Activated B cell treated with CpG ODN at 0.5 μM for 24 hours (primary cell): ENCODE measurements around the gene ZNF275. TPM values are rescaled to one million over a fixed set of nuclear protein-coding genes. Genes with fewer than 3 reads are reported as not detected.

Experiments
- ATAC-seq: fragments of 200-7000 bp; cut with Tn5 transposase; one replicate; pipeline ENCODE4 v1.10.0; 2021; ENCODE audit warnings: low read depth, mild to moderate bottlenecking, moderate library complexity
- CTCF ChIA-PET: fragments of 350-600 bp; sonication (Branson Sonifier 250); formaldehyde crosslinking; loops from one replicate; lab custom pipeline; 2021; ENCODE audit warnings: antibody characterized with exemption; lab: Charles Lee
- POLR2A ChIA-PET: fragments of 350-600 bp; sonication (Branson Sonifier 250); formaldehyde crosslinking; loops from one replicate; lab custom pipeline; 2021; ENCODE audit warnings: antibody characterized with exemption; lab: Charles Lee
- DNase-seq: peaks from one replicate; pipeline ENCODE4 v3.0.0; 2022
- H3K27ac Mint-ChIP-seq: one replicate; pipeline ENCODE4 v1.8.0; 2020; ENCODE audit warnings: mixed read lengths
- H3K27me3 Mint-ChIP-seq: one replicate; pipeline ENCODE4 v1.8.0; 2021; ENCODE audit warnings: mixed read lengths
- H3K36me3 Mint-ChIP-seq: one replicate; pipeline ENCODE4 v1.8.0; 2021; ENCODE audit warnings: low read depth, mixed read lengths
- H3K4me1 Mint-ChIP-seq: one replicate; pipeline ENCODE4 v1.8.0; 2021; ENCODE audit warnings: mixed read lengths
- H3K4me3 Mint-ChIP-seq: one replicate; pipeline ENCODE4 v1.8.0; 2020; ENCODE audit warnings: mild to moderate bottlenecking, mixed read lengths
- H3K9me3 Mint-ChIP-seq: one replicate; pipeline ENCODE4 v1.8.0; 2020; ENCODE audit warnings: mixed read lengths
- CTCF ChIP-seq: fragments of 200-600 bp; IDR thresholded peaks from one replicate; pipeline ENCODE4 v1.8.0; 2022; ENCODE audit warnings: antibody characterized with exemption, mild to moderate bottlenecking
- intact Hi-C: fragments of 100-400 bp; cut with micrococcal nuclease; formaldehyde crosslinking; loops from one replicate; pipeline ENCODE4 v1.15.1; 2024
- total RNA-seq: library from RNA; stranded (reverse); gene quantifications from 2 replicates; pipeline ENCODE4 v1.2.3, GENCODE V29; 2022

ZNF275 gene
- total RNA-seq, 1 donor from 2014 or later, result 22.4 TPM

GRCh38 chrX:153306527-153307115, 27.3 kb upstream of the ZNF275 start:
- intact Hi-C loops, result no loop called here
- CTCF ChIA-PET, result no interaction called here
- no peak for DNase-seq
- no peak overlapping the region for H3K27ac Mint-ChIP-seq
- no peak for TF ChIP-seq CTCF
- no peak overlapping the region for H3K4me3 Mint-ChIP-seq
- no peaks in the 10 kb centered on the region for H3K9me3 Mint-ChIP-seq
- peaks cover 26% of the 10 kb centered on the region for H3K27me3 Mint-ChIP-seq
- ATAC-seq, result no peak
- H3K36me3 Mint-ChIP-seq, result no peaks in the 10 kb centered on the region
- H3K4me1 Mint-ChIP-seq, result no peaks in the 10 kb centered on the region
- POLR2A ChIA-PET, result no interaction called here

- Mint-ChIP-seq H3K27me3 (peaks cover 26% of the 10 kb centered on the region), H3K9me3 (no peaks in the 10 kb centered on the region), H3K4me3 (no peak overlapping the region), H3K27ac (no peak overlapping the region), H3K36me3 (no peaks in the 10 kb centered on the region), H3K4me1 (no peaks in the 10 kb centered on the region)
- POLR2A ChIA-PET, result no interaction called here
- no peak for TF ChIP-seq CTCF
- DNase-seq, result no peak
- intact Hi-C loops, result no loop called here
- ATAC-seq, result no peak
- CTCF ChIA-PET, result no interaction called here
Observed at GRCh38 chrX:153307276-153308178, 26.4 kb upstream of the ZNF275 start.

GRCh38 chrX:153310901-153311300, 23.1 kb upstream of the ZNF275 start:
- no peak for TF ChIP-seq CTCF
- ChIA-PET POLR2A (no interaction called here), CTCF (no interaction called here)
- Mint-ChIP-seq H3K36me3 (no peaks in the 10 kb centered on the region), H3K4me3 (no peak overlapping the region), H3K4me1 (no peaks in the 10 kb centered on the region), H3K27me3 (peaks cover 5% of the 10 kb centered on the region), H3K9me3 (no peaks in the 10 kb centered on the region), H3K27ac (no peak overlapping the region)
- intact Hi-C loops, result no loop called here
- DNase-seq (no peak), ATAC-seq (no peak)

- ChIA-PET POLR2A (no interaction called here), CTCF (no interaction called here)
- no peaks in the 10 kb centered on the region for H3K4me1 Mint-ChIP-seq
- no peak for ATAC-seq
- H3K36me3 Mint-ChIP-seq, result no peaks in the 10 kb centered on the region
- DNase-seq, result no peak
- H3K27me3 Mint-ChIP-seq, result peaks cover 5% of the 10 kb centered on the region
- H3K27ac Mint-ChIP-seq, result no peak overlapping the region
- no peak overlapping the region for H3K4me3 Mint-ChIP-seq
- intact Hi-C loops, result no loop called here
- H3K9me3 Mint-ChIP-seq, result no peaks in the 10 kb centered on the region
- no peak for TF ChIP-seq CTCF
Observed at GRCh38 chrX:153312041-153312440, 21.9 kb upstream of the ZNF275 start.

GRCh38 chrX:153312842-153313241, 21.1 kb upstream of the ZNF275 start:
- H3K27ac Mint-ChIP-seq, result no peak overlapping the region
- no peak for DNase-seq
- H3K4me1 Mint-ChIP-seq, result no peaks in the 10 kb centered on the region
- ChIA-PET CTCF (no interaction called here), POLR2A (no interaction called here)
- H3K36me3 Mint-ChIP-seq, result no peaks in the 10 kb centered on the region
- no peak for ATAC-seq
- H3K27me3 Mint-ChIP-seq, result peaks cover 4% of the 10 kb centered on the region
- TF ChIP-seq CTCF, result no peak
- intact Hi-C loops, result no loop called here
- no peak overlapping the region for H3K4me3 Mint-ChIP-seq
- no peaks in the 10 kb centered on the region for H3K9me3 Mint-ChIP-seq
